SJSA1 (cell line): ENCODE data around the gene SAMD15. TPM values are rescaled to one million over a fixed set of nuclear protein-coding genes. Genes with fewer than 3 reads are reported as not detected.

ENCODE experiments used
- total RNA-seq: library from RNA; depleted of rRNA; stranded (reverse); fragments of >200 nt; shearing (Covaris generic); gene quantifications from 2 replicates; pipeline ENCODE4 v1.2.3, GENCODE V29; 2014; rRNA removed

The SAMD15 gene
- total RNA-seq, 1 experiment from 2014 or later: 0.82 TPM

Other genes with a start within 250 kb of the SAMD15 start
- gene ZDHHC22, start 235.6 kb upstream of the SAMD15 start, total RNA-seq: 0.03 TPM in 1 of 2 replicates, not detected in the other
- gene TMEM63C, start 195.6 kb upstream of the SAMD15 start, total RNA-seq: 0.66 TPM in 1 of 2 replicates, not detected in the other
- gene NGB, start 106.2 kb upstream of the SAMD15 start, total RNA-seq: not detected in 2 replicates
- gene POMT2, start 56.5 kb upstream of the SAMD15 start, total RNA-seq: 7.1 and 7.7 TPM in 2 replicates
- gene GSTZ1, start 56.3 kb upstream of the SAMD15 start, total RNA-seq: 11.1 and 18.6 TPM in 2 replicates
- gene TMED8, start 285 bp upstream of the SAMD15 start, total RNA-seq: 6.4 and 7.6 TPM in 2 replicates
- not detected in 2 replicates for gene NOXRED1, start 46.1 kb downstream of the SAMD15 start, total RNA-seq
- gene VIPAS39, start 80.2 kb downstream of the SAMD15 start, total RNA-seq: 12.7 and 14.3 TPM in 2 replicates
- 145 and 177 TPM in 2 replicates for gene AHSA1, start 80.7 kb downstream of the SAMD15 start, total RNA-seq
- not detected in 2 replicates for gene ISM2, start 121.4 kb downstream of the SAMD15 start, total RNA-seq
- gene SPTLC2, start 239.3 kb downstream of the SAMD15 start, total RNA-seq: 16.4 and 22.1 TPM in 2 replicates